GM18511 (cell line): Measurements from ENCODE around the gene FRG2C.
"Not testable (repeated sequence)": the region's sequence is repeated elsewhere in the genome, so short reads cannot be mapped to it uniquely, and the experiment has no call there.

Experiments used
- ATAC-seq: cut with Tn5 transposase; IDR thresholded peaks from one replicate; pipeline ENCODE4 v1.9.1; 2021; ENCODE audit warnings: mild to moderate bottlenecking, moderate library complexity; ENCODE audit not compliant: unreplicated experiment

FRG2C gene

DNA sequence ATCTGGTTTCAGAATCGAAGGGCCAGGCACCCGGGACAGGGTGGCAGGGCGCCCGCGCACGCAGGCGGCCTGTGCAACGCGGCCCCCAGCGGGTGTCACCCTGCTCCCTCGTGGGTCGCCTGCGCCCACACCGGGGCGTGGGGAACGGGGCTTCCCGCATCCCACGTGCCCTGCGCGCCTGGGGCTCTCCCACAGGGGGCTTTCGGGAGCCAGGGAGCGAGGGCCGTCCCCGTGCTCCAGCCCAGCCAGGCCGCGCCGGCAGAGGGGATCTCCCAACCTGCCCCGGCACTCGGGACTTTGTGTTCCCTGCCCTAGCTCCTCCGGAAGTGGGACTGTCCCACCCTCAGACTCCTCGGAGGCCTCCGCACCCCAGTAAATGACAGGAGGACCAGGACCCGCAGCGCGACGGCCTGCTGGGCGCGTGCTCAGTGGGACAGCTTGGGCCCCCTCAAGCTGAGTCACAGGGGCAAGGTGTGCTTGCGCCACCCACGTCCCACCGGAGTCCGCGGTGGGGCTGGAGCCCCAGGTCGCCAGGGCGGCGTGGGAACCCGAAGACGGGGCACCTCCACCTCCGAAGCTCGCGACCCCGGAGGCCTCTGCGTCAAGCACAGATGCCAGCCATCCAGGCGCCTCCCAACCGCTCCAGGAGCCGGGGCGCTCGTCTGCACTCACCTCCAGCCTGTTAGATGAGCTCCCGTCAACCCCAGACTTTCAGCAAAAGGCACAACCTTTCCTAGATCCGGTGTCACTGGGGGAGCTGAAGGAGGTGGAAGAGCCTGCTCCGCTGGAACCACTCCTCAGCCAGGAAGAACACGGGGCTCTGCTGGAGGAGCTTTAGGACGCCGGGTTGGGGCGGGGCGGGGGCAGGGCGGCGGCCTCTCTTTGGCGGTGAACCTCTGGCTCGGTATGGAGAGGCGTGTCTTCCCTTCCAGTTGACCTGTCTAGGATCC is 5.5 kb downstream of the FRG2C start:
- not testable (repeated sequence) for ATAC-seq

DNA sequence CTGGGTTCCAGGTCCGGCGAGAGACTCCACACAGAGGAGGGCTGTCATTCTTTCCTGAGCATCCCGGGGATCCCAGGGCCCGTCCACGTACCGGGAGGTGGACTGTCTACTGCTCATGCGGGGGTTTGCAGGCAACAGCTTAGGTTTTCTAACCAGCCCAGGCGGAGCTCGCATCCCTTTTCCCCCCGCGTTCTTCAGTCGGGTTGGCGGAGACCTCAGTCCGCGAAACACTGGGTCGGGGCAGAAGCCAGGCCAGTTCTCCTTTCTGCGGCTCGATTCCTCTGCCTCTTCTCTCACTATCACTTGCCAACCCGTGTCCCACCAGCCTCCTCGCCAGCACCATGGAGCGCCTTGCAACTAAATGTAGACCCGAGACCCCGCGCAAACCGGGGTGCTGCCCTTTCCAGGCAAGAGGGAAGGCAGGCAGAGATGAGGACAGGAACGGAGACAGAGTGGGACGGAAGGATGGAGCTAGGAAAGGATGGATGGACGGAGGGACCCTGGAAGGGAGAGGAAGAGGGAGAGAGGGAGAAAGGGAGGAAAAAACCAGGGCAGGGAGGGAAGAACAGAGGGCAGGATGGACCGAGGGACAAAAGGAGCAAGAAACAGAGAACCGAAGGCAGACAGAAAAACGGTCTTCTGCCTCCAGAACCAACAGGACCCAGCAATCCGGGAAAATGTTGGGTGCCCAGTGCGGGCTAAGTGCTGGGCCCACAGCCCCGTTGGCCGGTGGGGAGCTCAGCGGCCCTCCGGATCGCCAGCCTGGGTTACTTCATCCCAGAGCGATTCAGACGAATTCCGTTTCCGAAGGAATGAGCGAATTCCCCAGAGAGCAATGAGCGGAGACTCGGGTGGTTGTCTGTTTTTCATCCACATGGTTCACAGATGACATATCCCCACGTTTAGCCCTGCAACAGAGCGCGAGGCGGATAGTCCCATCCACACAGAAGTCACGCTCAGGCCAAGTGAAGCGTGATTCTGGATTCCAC is 6.5 kb downstream of the FRG2C start:
- ATAC-seq: not testable (repeated sequence)

DNA sequence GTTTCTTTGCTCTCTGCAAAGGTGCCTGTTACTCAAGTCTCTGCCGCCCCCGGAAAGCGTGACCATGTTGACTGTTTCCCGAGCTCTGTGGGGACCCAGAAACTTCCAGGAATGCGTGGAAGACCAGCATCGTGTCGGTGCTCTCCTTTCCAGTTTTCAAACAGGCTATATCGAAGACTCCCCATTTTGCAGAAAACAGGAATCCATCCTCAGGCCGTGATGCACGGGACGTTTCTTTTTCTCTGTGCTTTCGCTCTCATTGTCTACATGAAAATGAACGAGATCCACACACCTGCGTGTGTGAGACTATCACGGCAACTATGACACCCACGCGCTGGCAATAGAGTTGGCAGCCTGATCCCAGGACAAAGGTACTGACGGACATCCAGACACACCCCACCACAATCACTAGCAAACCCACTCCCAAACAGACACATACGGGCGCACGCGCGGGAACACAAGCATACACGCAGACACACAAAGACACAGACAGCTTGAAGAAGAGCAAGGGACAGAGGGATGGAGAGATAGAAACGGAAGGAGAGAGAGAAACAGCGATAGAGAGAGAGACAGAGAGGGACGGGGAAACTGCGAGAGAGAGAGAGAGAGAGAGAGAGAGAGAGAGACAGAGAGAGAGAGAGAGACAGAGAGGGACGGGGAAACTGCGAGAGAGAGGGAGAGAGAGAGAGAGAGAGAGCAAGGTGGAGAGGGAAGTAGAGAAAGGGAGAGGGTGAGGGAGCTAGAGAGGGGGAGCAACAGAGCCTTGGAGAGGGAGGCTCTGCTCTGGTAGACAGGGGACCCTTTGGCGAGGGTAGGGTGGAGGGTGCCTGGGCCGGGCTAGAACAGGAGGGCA is 7.4 kb downstream of the FRG2C start:
- not testable (repeated sequence) for ATAC-seq

DNA sequence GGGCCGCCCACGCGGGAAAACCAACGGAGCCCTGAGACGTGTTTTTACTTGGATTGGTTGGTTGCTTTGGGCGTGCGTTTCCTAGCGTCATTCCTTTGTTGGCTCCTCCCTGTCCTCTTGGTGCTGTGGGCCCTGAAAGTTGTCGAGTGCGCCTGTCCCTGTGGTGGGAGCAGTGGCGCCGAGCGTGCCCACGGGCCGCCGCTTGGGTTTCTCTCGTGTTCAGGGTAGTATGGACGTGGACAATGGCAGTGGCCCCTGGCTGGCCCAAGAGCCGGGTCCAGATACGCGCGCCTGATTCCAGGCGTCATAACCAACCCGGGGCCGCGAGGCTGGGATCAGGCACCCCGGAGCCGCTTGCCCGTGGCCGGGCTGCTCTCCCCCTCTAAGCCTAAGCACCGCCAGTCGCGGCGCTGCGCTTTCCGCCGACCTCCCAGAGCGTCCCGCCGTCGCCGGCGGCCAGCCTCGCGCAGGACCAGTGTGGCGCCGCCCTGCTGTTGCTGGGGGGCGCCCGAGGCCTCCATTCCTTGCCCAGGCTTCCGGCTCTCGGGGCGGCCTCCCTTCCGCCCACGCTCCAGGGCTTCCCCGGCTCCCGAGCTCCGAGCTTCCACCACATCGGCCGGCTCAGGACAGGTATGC is 8.1 kb downstream of the FRG2C start:
- not testable (repeated sequence) for ATAC-seq

DNA sequence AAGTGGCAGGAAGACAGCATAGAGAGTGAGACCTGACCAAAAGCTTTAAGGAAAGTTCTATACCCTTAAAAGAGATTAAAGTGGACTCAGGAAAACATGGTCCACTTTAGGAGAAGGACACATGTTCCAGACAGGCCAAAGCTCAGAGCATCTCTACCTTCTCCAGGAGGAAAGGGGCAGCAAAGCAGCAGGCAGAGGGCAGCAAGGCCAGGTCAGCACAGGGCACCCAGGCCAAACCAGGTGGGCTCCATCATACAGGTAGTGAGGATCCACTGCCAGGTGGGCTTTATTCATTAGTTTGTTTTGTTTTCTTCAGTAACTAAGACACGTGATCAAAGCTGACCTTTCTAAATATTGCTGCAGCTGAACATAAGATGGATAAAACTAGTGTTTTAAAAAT is 19.8 kb downstream of the FRG2C start:
- ATAC-seq: not testable (repeated sequence)

DNA sequence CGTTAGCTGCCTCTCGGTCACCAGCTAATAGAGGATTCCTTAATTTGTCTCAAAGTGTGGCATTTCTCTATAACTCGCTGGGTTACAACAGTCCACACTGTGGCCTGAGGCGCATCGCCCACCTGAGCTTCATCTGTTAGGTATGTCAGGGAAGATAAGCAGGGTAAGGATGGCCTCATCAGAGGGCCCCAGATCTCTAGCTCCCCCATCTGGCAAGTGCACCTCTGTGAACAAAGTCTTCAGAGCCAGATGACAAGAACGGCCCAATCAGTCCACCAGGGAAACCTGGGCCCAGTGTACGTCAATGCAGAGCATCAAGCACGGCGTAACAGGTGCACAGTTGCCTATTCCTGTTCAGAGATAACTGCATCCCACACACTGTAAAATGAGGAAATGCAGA is 23.2 kb downstream of the FRG2C start:
- no peak for ATAC-seq

DNA sequence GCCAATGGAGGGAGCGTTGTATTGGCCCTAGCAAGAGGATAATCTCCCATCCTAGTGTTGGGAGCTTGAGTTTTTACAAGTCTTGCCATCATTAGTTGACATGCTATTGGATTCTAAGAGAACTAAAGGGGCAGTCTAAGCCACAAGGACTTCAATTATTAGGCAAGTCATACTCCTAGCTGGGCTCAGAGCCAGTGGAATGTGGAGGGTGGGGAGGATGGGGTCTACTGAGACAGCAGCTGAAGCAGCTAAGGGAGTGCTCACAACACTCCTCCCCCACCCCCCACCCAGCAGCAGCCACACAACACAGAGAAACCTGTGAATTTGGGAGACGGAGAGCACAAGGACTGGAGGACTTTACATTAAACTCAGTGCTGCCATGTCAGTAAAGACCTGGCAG is 27.9 kb downstream of the FRG2C start:
- no peak for ATAC-seq
